Measurements from ENCODE around the gene DLGAP5. TPM values are rescaled to one million over a fixed set of nuclear protein-coding genes. Genes with fewer than 3 reads are reported as not detected.

DLGAP5 gene
- total RNA-seq, 4 donors from 2014 or later = 0.19 to 1.8 (median 1.2) TPM

DNA sequence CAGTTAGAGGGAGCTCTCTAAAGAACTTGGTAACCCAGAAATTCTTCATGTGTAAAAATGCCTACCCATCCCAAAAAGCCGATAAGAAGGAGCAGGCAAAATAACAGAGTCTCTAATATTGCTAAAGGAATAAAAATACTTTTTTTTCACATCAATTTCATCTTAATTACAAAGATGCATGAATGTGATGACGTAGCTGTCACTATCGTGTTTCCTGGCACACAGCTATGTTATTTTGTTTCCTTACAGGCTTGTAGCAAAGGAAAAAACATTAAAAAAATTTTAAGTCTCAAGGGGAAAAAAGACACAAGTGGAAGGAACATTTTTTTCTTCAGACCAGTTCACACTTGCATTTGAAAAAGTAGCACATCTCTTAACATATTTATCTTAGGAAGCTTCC lies 72.6 kb downstream of the DLGAP5 start:
- TF ChIP-seq, protein P1, sequence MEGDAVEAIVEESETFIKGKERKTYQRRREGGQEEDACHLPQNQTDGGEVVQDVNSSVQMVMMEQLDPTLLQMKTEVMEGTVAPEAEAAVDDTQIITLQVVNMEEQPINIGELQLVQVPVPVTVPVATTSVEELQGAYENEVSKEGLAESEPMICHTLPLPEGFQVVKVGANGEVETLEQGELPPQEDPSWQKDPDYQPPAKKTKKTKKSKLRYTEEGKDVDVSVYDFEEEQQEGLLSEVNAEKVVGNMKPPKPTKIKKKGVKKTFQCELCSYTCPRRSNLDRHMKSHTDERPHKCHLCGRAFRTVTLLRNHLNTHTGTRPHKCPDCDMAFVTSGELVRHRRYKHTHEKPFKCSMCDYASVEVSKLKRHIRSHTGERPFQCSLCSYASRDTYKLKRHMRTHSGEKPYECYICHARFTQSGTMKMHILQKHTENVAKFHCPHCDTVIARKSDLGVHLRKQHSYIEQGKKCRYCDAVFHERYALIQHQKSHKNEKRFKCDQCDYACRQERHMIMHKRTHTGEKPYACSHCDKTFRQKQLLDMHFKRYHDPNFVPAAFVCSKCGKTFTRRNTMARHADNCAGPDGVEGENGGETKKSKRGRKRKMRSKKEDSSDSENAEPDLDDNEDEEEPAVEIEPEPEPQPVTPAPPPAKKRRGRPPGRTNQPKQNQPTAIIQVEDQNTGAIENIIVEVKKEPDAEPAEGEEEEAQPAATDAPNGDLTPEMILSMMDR (IDR thresholded peaks at IDR 0.05; ENCODE audit: low read depth) = no peak

DNA sequence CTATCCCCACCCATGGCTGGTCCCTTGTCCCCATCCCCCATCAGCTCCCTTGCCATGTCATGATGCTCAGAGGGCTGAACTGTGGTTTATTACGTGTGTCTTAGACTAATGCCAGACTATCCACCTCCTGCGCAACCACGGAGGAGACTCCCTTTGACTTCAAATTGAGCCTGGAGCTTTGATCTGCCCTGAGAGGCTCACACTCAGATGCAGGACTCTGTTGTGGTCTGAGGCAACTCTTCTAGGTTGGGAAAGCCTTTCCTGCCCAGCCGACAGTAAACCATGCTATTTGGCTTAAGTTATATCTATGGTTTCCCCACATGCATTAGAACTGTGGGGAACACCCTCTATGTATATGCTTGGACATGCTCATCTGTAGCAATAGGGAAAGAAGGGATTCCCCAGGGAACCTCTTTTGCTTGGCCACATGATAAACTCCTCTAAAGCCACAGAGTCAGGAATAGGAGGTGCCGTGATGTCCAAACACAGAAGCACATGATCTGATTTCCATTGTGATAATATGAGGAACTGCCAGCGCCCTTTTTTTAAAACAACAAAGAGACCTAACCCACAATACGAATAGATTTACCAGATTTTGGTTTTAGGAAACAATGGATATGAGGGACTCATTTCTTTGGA lies 73.5 kb downstream of the DLGAP5 start:
- TF ChIP-seq, protein P1 (IDR thresholded peaks at IDR 0.05; ENCODE audit: low read depth) = no peak

DNA sequence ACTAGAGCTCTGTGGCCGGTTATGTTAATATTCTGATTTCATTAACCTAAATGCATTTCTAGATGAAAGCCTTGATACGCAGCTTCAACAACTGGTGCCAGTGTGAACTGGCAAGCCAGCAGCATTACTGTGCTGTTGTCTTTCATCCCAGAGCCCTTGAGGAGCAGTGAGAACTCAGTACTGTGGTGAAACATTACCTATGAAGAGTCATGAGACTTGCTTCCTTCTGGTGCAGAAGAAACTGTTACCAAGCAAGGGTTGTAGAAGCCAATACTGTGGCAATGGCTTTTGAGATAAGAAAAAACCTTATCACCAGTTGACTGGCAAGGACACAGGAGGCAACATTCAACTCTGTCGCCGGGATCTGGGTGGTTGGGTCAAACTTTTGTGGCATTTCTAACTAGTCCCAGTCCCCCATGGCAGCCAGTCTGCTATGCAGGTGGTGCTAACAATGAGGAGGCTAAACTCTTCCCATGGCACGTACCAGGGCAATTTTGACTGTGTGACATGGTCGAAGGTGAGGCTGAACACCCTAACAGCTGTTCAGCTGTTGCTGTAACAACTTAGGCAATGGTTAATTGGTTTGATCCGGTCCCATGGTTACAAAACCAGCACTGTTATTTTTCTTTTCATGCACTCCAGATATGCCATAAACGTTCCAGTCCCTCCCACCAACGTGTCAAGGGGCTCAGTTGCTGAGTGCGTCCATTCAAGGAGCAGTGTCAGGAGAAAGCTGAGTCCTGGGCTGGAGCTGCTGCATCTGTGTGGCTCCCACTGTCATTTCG lies 74.9 kb downstream of the DLGAP5 start:
- TF ChIP-seq, protein P1 (IDR thresholded peaks at IDR 0.05; ENCODE audit: low read depth) = no peak

DNA sequence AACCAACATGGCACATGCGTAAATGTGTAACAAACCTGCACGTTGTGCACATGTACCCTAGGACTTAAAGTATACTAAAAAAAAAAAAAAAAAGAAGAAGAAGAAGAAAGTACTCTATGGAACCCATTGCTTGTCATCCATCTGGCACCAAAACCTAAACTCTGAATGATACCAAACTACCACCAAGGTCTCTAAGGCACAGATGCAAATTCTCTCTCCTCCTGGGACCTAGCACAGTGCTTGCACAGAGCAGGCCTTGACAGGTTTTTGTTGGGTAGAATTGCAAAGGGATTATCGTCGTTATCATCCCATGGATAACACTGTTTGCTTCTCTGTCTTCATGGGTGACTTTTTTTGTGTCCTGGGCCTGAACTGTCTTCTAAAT lies 75.5 kb downstream of the DLGAP5 start:
- TF ChIP-seq, protein P1 (IDR thresholded peaks at IDR 0.05; ENCODE audit: low read depth) = no peak

DNA sequence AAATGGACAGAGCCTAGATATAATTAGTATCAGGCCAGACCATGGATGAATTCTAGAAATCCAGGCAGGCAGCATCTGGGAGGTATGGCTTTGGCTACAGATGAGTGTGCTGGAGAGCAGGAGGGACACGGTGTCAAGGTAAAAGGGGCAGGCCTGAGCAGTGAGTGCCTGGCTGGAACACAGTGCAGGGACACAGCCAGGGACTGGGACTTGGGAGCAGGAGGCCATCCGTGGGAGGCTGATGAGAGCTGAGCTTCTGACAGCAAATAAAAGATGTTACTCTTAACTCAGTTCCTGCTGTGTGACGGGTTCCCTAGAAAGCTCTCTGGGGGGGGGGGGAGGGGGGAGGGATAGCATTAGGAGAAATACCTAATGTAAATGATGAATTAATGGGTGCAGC lies 75.9 kb downstream of the DLGAP5 start:
- TF ChIP-seq, protein P1 (IDR thresholded peaks at IDR 0.05; ENCODE audit: low read depth) = no peak

DNA sequence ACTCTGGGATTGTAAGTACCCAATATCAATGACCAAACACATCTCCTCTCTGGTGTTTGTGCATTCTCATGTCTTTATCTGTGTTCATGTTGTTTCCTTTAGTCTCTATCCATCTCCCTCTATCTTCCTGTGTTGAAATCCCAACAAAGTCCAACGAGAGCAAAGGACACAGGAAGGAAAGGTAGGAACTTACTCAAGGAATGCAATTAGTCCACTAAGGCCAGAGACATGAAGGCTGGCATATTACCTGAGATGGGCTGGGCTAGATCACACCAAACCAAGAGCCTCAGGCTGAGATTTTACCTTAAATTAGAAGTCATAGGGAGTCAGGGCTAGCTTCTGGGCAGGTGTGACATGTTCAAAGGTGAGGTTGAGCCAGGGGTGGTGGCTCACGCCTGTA lies 76.7 kb downstream of the DLGAP5 start:
- TF ChIP-seq, protein P1 (IDR thresholded peaks at IDR 0.05; ENCODE audit: low read depth) = no peak

DNA sequence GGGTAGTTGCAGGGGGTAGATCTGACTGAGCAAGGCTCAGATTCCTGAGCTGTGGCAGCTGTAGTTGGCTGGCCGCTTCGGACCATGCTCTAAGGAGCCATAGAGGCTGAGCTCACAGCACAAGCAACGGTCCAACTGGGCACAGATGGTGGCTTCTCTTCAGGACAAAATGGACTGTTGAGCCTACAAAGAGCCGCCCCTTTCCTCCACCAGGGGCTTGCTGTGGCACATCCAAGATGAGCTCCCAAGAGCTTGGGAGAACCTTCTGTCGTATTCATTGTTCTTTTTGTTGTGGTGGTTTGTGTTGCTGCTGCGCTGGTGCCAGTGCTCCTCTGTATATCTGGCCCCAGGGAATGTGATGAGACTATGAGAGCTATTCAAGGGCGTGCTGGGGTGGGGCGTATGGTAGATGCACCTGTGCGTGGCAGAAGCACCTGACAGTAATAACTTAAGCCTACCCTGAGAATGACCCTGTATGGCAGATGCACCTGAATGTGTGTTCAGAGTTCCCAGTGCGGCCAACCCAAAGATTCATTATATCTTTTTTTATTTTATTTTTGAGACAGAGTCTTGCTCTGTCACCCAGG lies 80.2 kb downstream of the DLGAP5 start:
- TF ChIP-seq, protein P1 (IDR thresholded peaks at IDR 0.05; ENCODE audit: low read depth) = no peak
